Measurements from ENCODE around the gene CTNND2.

CTNND2 gene

GRCh38 chr5:11240293-11241190 lies 663.7 kb downstream of the CTNND2 start:
- DNase-seq (ENCODE audit: low read depth): no peak

GRCh38 chr5:11239261-11240015 lies 664.8 kb downstream of the CTNND2 start:
- no peak for DNase-seq (ENCODE audit: low read depth)

GRCh38 chr5:11234501-11234911 lies 669.7 kb downstream of the CTNND2 start:
- no peak for DNase-seq (ENCODE audit: low read depth)

GRCh38 chr5:11230890-11231289 lies 673.4 kb downstream of the CTNND2 start:
- no peak for DNase-seq (ENCODE audit: low read depth)

- DNase-seq (ENCODE audit: low read depth): no peak
These were observed 677.2 kb downstream of the CTNND2 start for GRCh38 chr5:11227064-11227463.

- DNase-seq (ENCODE audit: low read depth): no peak
These were observed 679.6 kb downstream of the CTNND2 start for GRCh38 chr5:11224436-11225187.

- DNase-seq (ENCODE audit: low read depth): no peak
These were observed 682.1 kb downstream of the CTNND2 start for GRCh38 chr5:11222169-11222568.

GRCh38 chr5:11214864-11215644 lies 689.2 kb downstream of the CTNND2 start:
- DNase-seq (ENCODE audit: low read depth): no peak

- no peak for DNase-seq (ENCODE audit: low read depth)
These were observed 691.5 kb downstream of the CTNND2 start for GRCh38 chr5:11212706-11213105.

- DNase-seq (ENCODE audit: low read depth): no peak
These were observed 706.5 kb downstream of the CTNND2 start for GRCh38 chr5:11197726-11198125.

GRCh38 chr5:11191673-11192072 lies 712.6 kb downstream of the CTNND2 start:
- DNase-seq (ENCODE audit: low read depth): no peak

GRCh38 chr5:11182441-11183080 lies 721.7 kb downstream of the CTNND2 start:
- DNase-seq (ENCODE audit: low read depth): no peak

- no peak for DNase-seq (ENCODE audit: low read depth)
These were observed 722.3 kb downstream of the CTNND2 start for GRCh38 chr5:11181940-11182339.

- no peak for DNase-seq (ENCODE audit: low read depth)
These were observed 723.4 kb downstream of the CTNND2 start for GRCh38 chr5:11180890-11181289.

GRCh38 chr5:11177999-11178711 lies 726.1 kb downstream of the CTNND2 start:
- no peak for DNase-seq (ENCODE audit: low read depth)

- no peak for DNase-seq (ENCODE audit: low read depth)
These were observed 729.7 kb downstream of the CTNND2 start for GRCh38 chr5:11174591-11174990.

- DNase-seq (ENCODE audit: low read depth): no peak
These were observed 731.8 kb downstream of the CTNND2 start for GRCh38 chr5:11172484-11172883.

GRCh38 chr5:11171236-11171635 lies 733.0 kb downstream of the CTNND2 start:
- DNase-seq (ENCODE audit: low read depth): no peak

- DNase-seq (ENCODE audit: low read depth): no peak
These were observed 737.3 kb downstream of the CTNND2 start for GRCh38 chr5:11166923-11167322.

- DNase-seq (ENCODE audit: low read depth): no peak
These were observed 739.5 kb downstream of the CTNND2 start for GRCh38 chr5:11164531-11165294.

Data from activated T-cell treated with anti-CD3 and anti-CD28 coated beads for 48 hours (primary cell).